BE2C (cell line): ENCODE data around the gene ZNF451. TPM values are rescaled to one million over a fixed set of nuclear protein-coding genes. Genes with fewer than 3 reads are reported as not detected.
A peak's percentile ranks its signal among the peaks of the same experiment; 100 is the strongest.
"Not testable (repeated sequence)": the region's sequence is repeated elsewhere in the genome, so short reads cannot be mapped to it uniquely, and the experiment has no call there.

Experiments
- DNase-seq: peaks from one replicate; pipeline ENCODE4 v3.0.0-alpha.2; 2020
- H3K27me3 ChIP-seq: fragments of 250-450 bp; sonication (Bioruptor Pico); 2 replicates; pipeline ENCODE4 v1.5.1; 2020; ENCODE audit warnings: mild to moderate bottlenecking
- H3K36me3 ChIP-seq: fragments of 250-450 bp; sonication (Bioruptor Pico); 2 replicates; pipeline ENCODE4 v1.5.1; 2020; ENCODE audit warnings: mild to moderate bottlenecking
- H3K4me1 ChIP-seq: fragments of 250-450 bp; sonication (Bioruptor Pico); 2 replicates; pipeline ENCODE4 v1.5.1; 2020
- H3K4me3 ChIP-seq: 2 replicates; pipeline ENCODE4 v1.5.1; 2011; ENCODE audit warnings: low read depth, low read length
- H3K9me3 ChIP-seq: fragments of 250-450 bp; sonication (Bioruptor Pico); 2 replicates; pipeline ENCODE4 v1.5.1; 2020
- CTCF ChIP-seq: IDR thresholded peaks from 2 replicates; pipeline ENCODE4 v1.5.1; 2012; ENCODE audit warnings: mild to moderate bottlenecking, low read depth, low read length
- polyA plus RNA-seq: library from polyadenylated mRNA; unstranded; fragments of >200 nt; gene quantifications from one replicate; pipeline ENCODE4 v1.2.1, GENCODE V29; 2012; ENCODE audit warnings: low read depth, missing spikeins; ENCODE audit not compliant: insufficient read length, insufficient read depth

The ZNF451 gene
- polyA plus RNA-seq = 20.9 TPM

- TF ChIP-seq CTCF = no peak
- H3K36me3 ChIP-seq = peaks cover 14% of the 10 kb centered on the region
- H3K9me3 ChIP-seq = no peaks in the 10 kb centered on the region
- peak; percentile 98 for DNase-seq
- no peaks in the 10 kb centered on the region for H3K4me1 ChIP-seq
- no peaks in the 10 kb centered on the region for H3K27me3 ChIP-seq
- peak within 1 kb of the TSS; percentile 60 for H3K4me3 ChIP-seq
These were observed at the start of gene ZNF451 for GRCh38 chr6:57089687-57090457. Gene ZNF451, plus strand, starts transcription at chr6:57090188. Its CDS starts 66 bp downstream, at chr6:57090254.

- peaks cover 11% of the 10 kb centered on the region for H3K36me3 ChIP-seq
- not testable (repeated sequence) for H3K4me3 ChIP-seq, H3K4me1 ChIP-seq, H3K9me3 ChIP-seq, H3K27me3 ChIP-seq, DNase-seq
These were observed 45.9 kb upstream of the ZNF451 start for GRCh38 chr6:57044061-57044460.

GRCh38 chr6:57044568-57044967, 45.4 kb upstream of the ZNF451 start:
- Histone ChIP-seq H3K36me3 (peaks cover 16% of the 10 kb centered on the region), H3K27me3 (no peaks in the 10 kb centered on the region), H3K4me1 (peaks cover 7% of the 10 kb centered on the region; the same call in 1 of the 2 replicates), H3K9me3 (no peaks in the 10 kb centered on the region), H3K4me3 (no peak overlapping the region)
- TF ChIP-seq CTCF = no peak
- DNase-seq = no peak

GRCh38 chr6:57046332-57047256, 43.4 kb upstream of the ZNF451 start, which contains the start of gene KIAA1586:
Gene KIAA1586, plus strand, starts transcription at chr6:57046693. Its CDS starts 63 bp downstream, at chr6:57046756.
- H3K27me3 ChIP-seq, H3K4me1 ChIP-seq, H3K9me3 ChIP-seq: not testable (repeated sequence)
- Histone ChIP-seq H3K36me3 (peaks cover 33% of the 10 kb centered on the region), H3K4me3 (peak within 1 kb of the TSS; percentile 75)
- DNase-seq = peak; percentile 94

GRCh38 chr6:57047257-57047585, 42.8 kb upstream of the ZNF451 start:
- DNase-seq = not testable (repeated sequence)

GRCh38 chr6:57047859-57048258, 42.1 kb upstream of the ZNF451 start:
- not testable (repeated sequence) for H3K4me1 ChIP-seq, DNase-seq, H3K27me3 ChIP-seq, H3K9me3 ChIP-seq
- H3K36me3 ChIP-seq = peaks cover 44% of the 10 kb centered on the region
- H3K4me3 ChIP-seq = peak overlapping the region; percentile 47

More at GRCh38 chr6:57047257-57047585, 42.8 kb upstream of the ZNF451 start:
- not testable (repeated sequence) for H3K27me3 ChIP-seq, H3K4me1 ChIP-seq, H3K4me3 ChIP-seq, H3K9me3 ChIP-seq
- peaks cover 39% of the 10 kb centered on the region for H3K36me3 ChIP-seq

GRCh38 chr6:57048577-57048976, 41.4 kb upstream of the ZNF451 start:
- H3K36me3 ChIP-seq = peaks cover 51% of the 10 kb centered on the region
- no peak for TF ChIP-seq CTCF
- H3K4me3 ChIP-seq = peak overlapping the region; percentile 47
- no peak for DNase-seq
- peaks cover 7% of the 10 kb centered on the region; the same call in 1 of the 2 replicates for H3K4me1 ChIP-seq
- H3K9me3 ChIP-seq = no peaks in the 10 kb centered on the region
- no peaks in the 10 kb centered on the region for H3K27me3 ChIP-seq

- H3K36me3 ChIP-seq = peaks cover 17% of the 10 kb centered on the region
- DNase-seq = no peak
- no peak for TF ChIP-seq CTCF
These were observed 26.1 kb upstream of the ZNF451 start for GRCh38 chr6:57063847-57064246.

More at GRCh38 chr6:57063847-57064246, 26.1 kb upstream of the ZNF451 start:
- Histone ChIP-seq H3K27me3 (no peaks in the 10 kb centered on the region), H3K9me3 (no peaks in the 10 kb centered on the region), H3K4me1 (no peaks in the 10 kb centered on the region), H3K4me3 (no peak overlapping the region)
